HEK293T (cell line): ENCODE data around the gene SEMA3A.

Experiments
- CTCF ChIA-PET: fragments of 350-600 bp; formaldehyde crosslinking; extraction: SDS; loops from one replicate; lab custom pipeline; 2021; ENCODE audit warnings: antibody characterized with exemption, inconsistent platforms; lab: Yijun Ruan, JAX
- POLR2A ChIA-PET: fragments of 350-600 bp; formaldehyde crosslinking; extraction: SDS; loops from one replicate; lab custom pipeline; 2020; ENCODE audit warnings: antibody characterized with exemption, inconsistent platforms; lab: Yijun Ruan, JAX
- DNase-seq: peaks from one replicate; pipeline ENCODE4 v3.0.0; 2012; ENCODE audit warnings: mixed read lengths; ENCODE audit errors: extremely low spot score
- ARNT ChIP-seq: fragments of 450-650 bp; IDR thresholded peaks from 2 replicates; pipeline ENCODE4 v1.6.1; 2017; ENCODE audit warnings: mild to moderate bottlenecking
- BHLHE40 ChIP-seq: fragments of 450-650 bp; IDR thresholded peaks from 2 replicates; pipeline ENCODE4 v1.6.1; 2016; ENCODE audit warnings: mild to moderate bottlenecking, moderate library complexity, borderline replicate concordance
- CTBP1 ChIP-seq: fragments of 450-650 bp; IDR thresholded peaks from 2 replicates; pipeline ENCODE4 v1.6.1; 2016; ENCODE audit warnings: borderline replicate concordance
- ELF4 ChIP-seq: fragments of 450-650 bp; IDR thresholded peaks from 2 replicates; pipeline ENCODE4 v1.6.1; 2017; ENCODE audit warnings: antibody characterized with exemption
- FOXA1 ChIP-seq: fragments of 450-650 bp; IDR thresholded peaks from 2 replicates; pipeline ENCODE4 v1.6.1; 2016; ENCODE audit warnings: mild to moderate bottlenecking
- FOXK2 ChIP-seq: fragments of 450-650 bp; IDR thresholded peaks from 2 replicates; pipeline ENCODE4 v1.6.1; 2016; ENCODE audit warnings: mild to moderate bottlenecking
- FOXM1 ChIP-seq: fragments of 450-650 bp; IDR thresholded peaks from 2 replicates; pipeline ENCODE4 v1.6.1; 2017; ENCODE audit warnings: mild to moderate bottlenecking, borderline replicate concordance
- HDGF ChIP-seq: fragments of 450-650 bp; IDR thresholded peaks from 2 replicates; pipeline ENCODE4 v1.6.1; 2017; ENCODE audit warnings: antibody characterized with exemption, borderline replicate concordance
- L3MBTL2 ChIP-seq: fragments of 450-650 bp; conservative IDR thresholded peaks from 2 replicates; pipeline ENCODE4 v1.6.1; 2016; ENCODE audit warnings: mild to moderate bottlenecking
- LEF1 ChIP-seq: fragments of 450-650 bp; IDR thresholded peaks from 2 replicates; pipeline ENCODE4 v1.6.1; 2017; ENCODE audit warnings: mild to moderate bottlenecking, borderline replicate concordance
- NFRKB ChIP-seq: fragments of 450-650 bp; IDR thresholded peaks from 2 replicates; pipeline ENCODE4 v1.6.1; 2016; ENCODE audit warnings: mild to moderate bottlenecking, moderate library complexity
- SP1 ChIP-seq: fragments of 450-650 bp; IDR thresholded peaks from 2 replicates; pipeline ENCODE4 v1.6.1; 2017
- SUZ12 ChIP-seq: fragments of 450-650 bp; IDR thresholded peaks from 2 replicates; pipeline ENCODE4 v1.6.1; 2016; ENCODE audit warnings: mild to moderate bottlenecking
- TARDBP ChIP-seq: fragments of 450-650 bp; IDR thresholded peaks from 2 replicates; pipeline ENCODE4 v1.6.1; 2016
- ZNF384 ChIP-seq: fragments of 450-650 bp; IDR thresholded peaks from 2 replicates; pipeline ENCODE4 v1.6.1; 2016
- TF ChIP-seq, protein P1 (sequence below): fragments of 450-650 bp; IDR thresholded peaks from 2 replicates; pipeline ENCODE4 v1.6.1; 2016

SEMA3A gene

GRCh38 chr7:84104826-84105225 lies 89.8 kb downstream of the SEMA3A start:
- no peak for DNase-seq
- ChIA-PET CTCF (no interaction called here), POLR2A (no interaction called here)
- TF ChIP-seq L3MBTL2 (no peak), FOXK2 (no peak), ZNF384 (no peak), BHLHE40 (no peak)

GRCh38 chr7:84102213-84102612 lies 92.4 kb downstream of the SEMA3A start:
- no peak for DNase-seq
- ChIA-PET POLR2A (no interaction called here), CTCF (no interaction called here)
- TF ChIP-seq NFRKB, result no peak
- TF ChIP-seq ARNT, result no peak

DNA sequence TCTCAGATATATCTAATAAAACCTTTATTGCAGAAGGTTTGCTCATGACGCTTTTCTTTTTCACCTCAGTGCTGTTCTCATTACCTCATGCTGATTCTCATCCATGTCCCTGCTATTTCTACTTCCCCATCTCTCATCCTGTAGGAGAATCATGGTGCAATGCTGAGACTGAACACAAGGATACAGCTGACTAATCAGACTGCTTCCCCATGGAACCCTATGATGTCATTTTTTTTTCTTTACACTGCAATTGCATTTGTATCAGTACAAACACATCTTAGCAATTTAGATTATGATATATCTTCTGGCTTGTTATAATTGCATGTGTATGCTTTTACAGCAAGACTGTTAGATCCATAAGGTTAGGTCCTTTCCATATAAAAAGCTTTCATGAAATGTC lies 93.7 kb downstream of the SEMA3A start:
- DNase-seq, result peak; percentile 37

GRCh38 chr7:84095971-84096370 lies 98.6 kb downstream of the SEMA3A start:
- no peak for TF ChIP-seq SP1
- TF ChIP-seq ELF4, result no peak
- no peak for TF ChIP-seq SUZ12
- POLR2A ChIA-PET, result no interaction called here

More for the DNA sequence above, 93.7 kb downstream of the SEMA3A start:
- ChIA-PET CTCF (no interaction called here), POLR2A (no interaction called here)
- TF ChIP-seq ZNF384 (no peak), SUZ12 (no peak), CTBP1 (no peak), NFRKB (no peak), L3MBTL2 (no peak), FOXM1 (no peak), SP1 (no peak), FOXK2 (no peak), TARDBP (no peak), BHLHE40 (no peak), HDGF (no peak), LEF1 (no peak), ARNT (no peak), ELF4 (no peak)
- TF ChIP-seq, protein P1, sequence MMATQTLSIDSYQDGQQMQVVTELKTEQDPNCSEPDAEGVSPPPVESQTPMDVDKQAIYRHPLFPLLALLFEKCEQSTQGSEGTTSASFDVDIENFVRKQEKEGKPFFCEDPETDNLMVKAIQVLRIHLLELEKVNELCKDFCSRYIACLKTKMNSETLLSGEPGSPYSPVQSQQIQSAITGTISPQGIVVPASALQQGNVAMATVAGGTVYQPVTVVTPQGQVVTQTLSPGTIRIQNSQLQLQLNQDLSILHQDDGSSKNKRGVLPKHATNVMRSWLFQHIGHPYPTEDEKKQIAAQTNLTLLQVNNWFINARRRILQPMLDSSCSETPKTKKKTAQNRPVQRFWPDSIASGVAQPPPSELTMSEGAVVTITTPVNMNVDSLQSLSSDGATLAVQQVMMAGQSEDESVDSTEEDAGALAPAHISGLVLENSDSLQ, result no peak

DNA sequence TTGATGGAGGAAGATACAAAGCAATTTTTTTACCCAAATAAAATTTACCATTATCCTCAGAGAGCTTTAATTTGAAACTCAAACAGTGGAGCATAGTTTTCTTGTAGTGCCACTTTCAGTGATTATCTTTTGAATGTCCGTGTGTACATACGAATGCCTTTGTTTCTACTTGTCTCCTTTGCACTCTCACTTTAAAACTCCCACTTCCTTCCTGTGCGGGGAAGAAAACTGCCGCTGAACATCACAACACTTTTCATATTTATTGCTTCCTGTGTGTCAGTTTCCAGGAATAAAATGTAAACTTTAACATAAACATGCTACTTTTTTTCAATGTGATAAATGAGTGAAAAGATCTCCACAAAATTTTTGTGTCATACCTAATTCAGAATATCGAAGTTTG lies 102.4 kb downstream of the SEMA3A start:
- CTCF ChIA-PET, result no interaction called here
- DNase-seq, result no peak
- POLR2A ChIA-PET, result no interaction called here
- no peak for TF ChIP-seq FOXK2
- TF ChIP-seq LEF1, result no peak
- TF ChIP-seq, protein P1, result no peak
- TF ChIP-seq FOXA1, result no peak
- TF ChIP-seq L3MBTL2, result no peak
- no peak for TF ChIP-seq SUZ12
- no peak for TF ChIP-seq SP1
- no peak for TF ChIP-seq TARDBP
- no peak for TF ChIP-seq ZNF384
- no peak for TF ChIP-seq HDGF
- TF ChIP-seq CTBP1, result no peak
- no peak for TF ChIP-seq FOXM1
- no peak for TF ChIP-seq NFRKB
- no peak for TF ChIP-seq ELF4
- TF ChIP-seq BHLHE40, result no peak
- no peak for TF ChIP-seq ARNT

More at GRCh38 chr7:84095971-84096370, 98.6 kb downstream of the SEMA3A start:
- no peak for DNase-seq
- CTCF ChIA-PET, result no interaction called here

GRCh38 chr7:84091318-84091717 lies 103.3 kb downstream of the SEMA3A start:
- TF ChIP-seq ZNF384 (no peak), FOXA1 (no peak), ELF4 (no peak), BHLHE40 (no peak), SUZ12 (no peak), FOXK2 (no peak)
- TF ChIP-seq, protein P1, result no peak
- DNase-seq, result no peak
- CTCF ChIA-PET, result no interaction called here
- POLR2A ChIA-PET, result no interaction called here

- POLR2A ChIA-PET, result no interaction called here
- CTCF ChIA-PET, result no interaction called here
- TF ChIP-seq ZNF384 (0 out of 2 replicates have a peak, but pooled peaks have one; percentile 42), SUZ12 (no peak), FOXA1 (no peak), HDGF (no peak), CTBP1 (no peak)
- DNase-seq, result no peak
Measured at GRCh38 chr7:84088802-84089201, 105.8 kb downstream of the SEMA3A start.

GRCh38 chr7:84085998-84086397 lies 108.6 kb downstream of the SEMA3A start:
- DNase-seq, result no peak
- TF ChIP-seq FOXM1 (no peak), FOXK2 (no peak), BHLHE40 (no peak), LEF1 (no peak), NFRKB (no peak), HDGF (no peak), CTBP1 (no peak), ELF4 (no peak), FOXA1 (no peak), ARNT (no peak), SP1 (no peak), TARDBP (no peak), ZNF384 (no peak), SUZ12 (no peak)
- TF ChIP-seq, protein P1, result no peak
- POLR2A ChIA-PET, result no interaction called here
- CTCF ChIA-PET, result no interaction called here
